Activated CD4-positive, alpha-beta T cell treated with anti-CD3 and anti-CD28 coated beads, Interleukin-2, amount 10 ng/mL, durations not matched to agents 24 days and 14 days (primary cell): ENCODE results near the gene SLC5A3. TPM values are rescaled to one million over a fixed set of nuclear protein-coding genes. Genes with fewer than 3 reads are reported as not detected.
A peak's percentile ranks its signal among the peaks of the same experiment; 100 is the strongest.

ENCODE experiments used
- DNase-seq: peaks from one replicate; pipeline ENCODE4 v3.0.0; 2022
- H3K27ac Mint-ChIP-seq: one replicate; pipeline ENCODE4 v1.8.0; 2022; ENCODE audit warnings: mild to moderate bottlenecking, mixed read lengths
- H3K27me3 Mint-ChIP-seq: one replicate; pipeline ENCODE4 v1.8.0; 2022; ENCODE audit warnings: mixed read lengths
- H3K36me3 Mint-ChIP-seq: one replicate; pipeline ENCODE4 v1.8.0; 2022; ENCODE audit warnings: low read depth, mild to moderate bottlenecking, mixed read lengths
- H3K4me1 Mint-ChIP-seq: one replicate; pipeline ENCODE4 v1.8.0; 2021; ENCODE audit warnings: mixed read lengths
- H3K4me3 Mint-ChIP-seq: one replicate; pipeline ENCODE4 v1.8.0; 2022; ENCODE audit warnings: mild to moderate bottlenecking, moderate library complexity, mixed read lengths
- H3K9me3 Mint-ChIP-seq: one replicate; pipeline ENCODE4 v1.8.0; 2021; ENCODE audit warnings: mixed read lengths
- intact Hi-C: fragments of 100-400 bp; cut with micrococcal nuclease; formaldehyde crosslinking; loops from one replicate; pipeline ENCODE4 v1.15.1; 2023
- total RNA-seq: library from RNA; stranded (reverse); gene quantifications from 2 replicates; pipeline ENCODE4 v1.2.3, GENCODE V29; 2022

Gene SLC5A3
- total RNA-seq, 1 donor from 2014 or later: 55.4 TPM

DNA sequence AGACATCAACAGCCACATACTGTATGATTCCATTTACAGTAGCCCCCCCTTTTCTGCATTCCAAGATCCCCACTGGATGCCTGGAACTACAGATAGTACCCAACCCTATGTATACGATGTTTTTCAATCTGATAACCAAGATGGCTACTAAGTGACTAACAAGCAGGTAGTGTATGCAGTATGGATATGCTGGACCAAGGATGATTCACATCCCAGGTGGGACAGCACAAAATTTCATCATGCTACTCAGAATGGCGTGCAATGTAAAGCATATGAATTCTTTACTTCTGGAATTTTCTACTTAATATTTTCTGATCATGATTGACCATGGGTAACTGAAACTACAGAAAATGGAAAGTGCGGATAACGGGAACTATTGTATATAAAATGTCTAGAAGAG is 30.0 kb upstream of the SLC5A3 start:
- Mint-ChIP-seq H3K4me1 (peaks cover 8% of the 10 kb centered on the region), H3K27me3 (no peaks in the 10 kb centered on the region), H3K36me3 (no peaks in the 10 kb centered on the region), H3K27ac (no peak overlapping the region), H3K4me3 (no peak overlapping the region), H3K9me3 (peaks cover 16% of the 10 kb centered on the region)
- no peak for DNase-seq
- intact Hi-C loops: no loop called here

- no peak overlapping the region for H3K27ac Mint-ChIP-seq
- intact Hi-C loops: no loop called here
- DNase-seq: no peak
- H3K9me3 Mint-ChIP-seq: peaks cover 16% of the 10 kb centered on the region
- no peaks in the 10 kb centered on the region for H3K36me3 Mint-ChIP-seq
- peaks cover 8% of the 10 kb centered on the region for H3K4me1 Mint-ChIP-seq
- H3K4me3 Mint-ChIP-seq: no peak overlapping the region
- no peaks in the 10 kb centered on the region for H3K27me3 Mint-ChIP-seq
Observed at GRCh38 chr21:34046917-34047316, 26.5 kb upstream of the SLC5A3 start.

GRCh38 chr21:34047835-34048234 is 25.5 kb upstream of the SLC5A3 start:
- Mint-ChIP-seq H3K27ac (no peak overlapping the region), H3K27me3 (no peaks in the 10 kb centered on the region), H3K36me3 (no peaks in the 10 kb centered on the region), H3K4me1 (peaks cover 4% of the 10 kb centered on the region), H3K4me3 (no peak overlapping the region), H3K9me3 (peaks cover 12% of the 10 kb centered on the region)
- no peak for DNase-seq
- intact Hi-C loops: no loop called here

- no peak overlapping the region for H3K4me3 Mint-ChIP-seq
- peaks cover 2% of the 10 kb centered on the region for H3K36me3 Mint-ChIP-seq
- H3K27me3 Mint-ChIP-seq: no peaks in the 10 kb centered on the region
- no peak for DNase-seq
- H3K27ac Mint-ChIP-seq: no peak overlapping the region
- no peaks in the 10 kb centered on the region for H3K4me1 Mint-ChIP-seq
- intact Hi-C loops: no loop called here
- H3K9me3 Mint-ChIP-seq: peaks cover 4% of the 10 kb centered on the region
Observed at GRCh38 chr21:34052171-34052570, 21.2 kb upstream of the SLC5A3 start.

- Mint-ChIP-seq H3K4me3 (no peak overlapping the region), H3K36me3 (peaks cover 2% of the 10 kb centered on the region), H3K4me1 (no peaks in the 10 kb centered on the region), H3K9me3 (no peaks in the 10 kb centered on the region), H3K27ac (no peak overlapping the region), H3K27me3 (no peaks in the 10 kb centered on the region)
- intact Hi-C loops: no loop called here
- no peak for DNase-seq
Observed at GRCh38 chr21:34054259-34054658, 19.1 kb upstream of the SLC5A3 start.

- H3K4me1 Mint-ChIP-seq: no peaks in the 10 kb centered on the region
- DNase-seq: no peak
- peaks cover 6% of the 10 kb centered on the region for H3K9me3 Mint-ChIP-seq
- H3K27ac Mint-ChIP-seq: no peak overlapping the region
- intact Hi-C loops: no loop called here
- peaks cover 2% of the 10 kb centered on the region for H3K36me3 Mint-ChIP-seq
- H3K4me3 Mint-ChIP-seq: no peak overlapping the region
- no peaks in the 10 kb centered on the region for H3K27me3 Mint-ChIP-seq
Observed at GRCh38 chr21:34055615-34056014, 17.8 kb upstream of the SLC5A3 start.

- intact Hi-C loops: no loop called here
- Mint-ChIP-seq H3K4me1 (no peaks in the 10 kb centered on the region), H3K36me3 (peaks cover 2% of the 10 kb centered on the region), H3K4me3 (no peak overlapping the region), H3K27ac (no peak overlapping the region), H3K9me3 (peaks cover 34% of the 10 kb centered on the region), H3K27me3 (peaks cover 8% of the 10 kb centered on the region)
- peak; percentile 63 for DNase-seq
Observed at GRCh38 chr21:34061983-34062382, 11.4 kb upstream of the SLC5A3 start.

DNA sequence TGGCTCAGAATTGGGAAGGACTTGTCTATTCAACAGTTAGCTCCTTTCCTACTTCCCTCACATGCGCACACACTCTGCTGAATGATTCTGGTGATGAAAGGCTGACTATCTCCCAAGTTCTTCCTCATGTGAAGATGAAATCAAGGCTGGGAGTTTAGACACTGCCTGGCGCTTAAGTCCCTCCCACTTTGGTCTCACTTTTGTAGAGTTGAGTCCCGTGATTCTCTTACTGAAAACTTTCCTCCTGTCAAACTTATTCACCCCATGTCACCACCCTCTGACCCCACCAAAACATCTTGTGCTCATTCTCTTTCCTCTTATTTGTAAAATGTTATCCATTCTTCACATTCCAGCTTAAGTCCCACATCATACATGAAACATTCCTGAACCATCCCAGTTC is 8.4 kb upstream of the SLC5A3 start:
- Mint-ChIP-seq H3K36me3 (peaks cover 2% of the 10 kb centered on the region), H3K4me3 (no peak overlapping the region), H3K27ac (no peak overlapping the region), H3K9me3 (peaks cover 34% of the 10 kb centered on the region), H3K4me1 (no peaks in the 10 kb centered on the region), H3K27me3 (peaks cover 8% of the 10 kb centered on the region)
- DNase-seq: peak; percentile 42
- intact Hi-C loops: no loop called here

GRCh38 chr21:34071683-34072082 is 1.7 kb upstream of the SLC5A3 start:
- H3K4me3 Mint-ChIP-seq: peak overlapping the region; percentile 80
- peaks cover 26% of the 10 kb centered on the region for H3K36me3 Mint-ChIP-seq
- DNase-seq: peak; percentile 55
- no peaks in the 10 kb centered on the region for H3K27me3 Mint-ChIP-seq
- H3K4me1 Mint-ChIP-seq: peaks cover 26% of the 10 kb centered on the region
- intact Hi-C loops: no loop called here
- H3K9me3 Mint-ChIP-seq: no peaks in the 10 kb centered on the region
- peak overlapping the region; percentile 86 for H3K27ac Mint-ChIP-seq

- peak overlapping the region; percentile 80 for H3K4me3 Mint-ChIP-seq
- H3K9me3 Mint-ChIP-seq: no peaks in the 10 kb centered on the region
- intact Hi-C loops: no loop called here
- no peaks in the 10 kb centered on the region for H3K27me3 Mint-ChIP-seq
- peak; percentile 66 for DNase-seq
- H3K4me1 Mint-ChIP-seq: peaks cover 32% of the 10 kb centered on the region
- peak overlapping the region; percentile 86 for H3K27ac Mint-ChIP-seq
- peaks cover 32% of the 10 kb centered on the region for H3K36me3 Mint-ChIP-seq
Observed at GRCh38 chr21:34072145-34073031, 990 bp upstream of the SLC5A3 start.

DNA sequence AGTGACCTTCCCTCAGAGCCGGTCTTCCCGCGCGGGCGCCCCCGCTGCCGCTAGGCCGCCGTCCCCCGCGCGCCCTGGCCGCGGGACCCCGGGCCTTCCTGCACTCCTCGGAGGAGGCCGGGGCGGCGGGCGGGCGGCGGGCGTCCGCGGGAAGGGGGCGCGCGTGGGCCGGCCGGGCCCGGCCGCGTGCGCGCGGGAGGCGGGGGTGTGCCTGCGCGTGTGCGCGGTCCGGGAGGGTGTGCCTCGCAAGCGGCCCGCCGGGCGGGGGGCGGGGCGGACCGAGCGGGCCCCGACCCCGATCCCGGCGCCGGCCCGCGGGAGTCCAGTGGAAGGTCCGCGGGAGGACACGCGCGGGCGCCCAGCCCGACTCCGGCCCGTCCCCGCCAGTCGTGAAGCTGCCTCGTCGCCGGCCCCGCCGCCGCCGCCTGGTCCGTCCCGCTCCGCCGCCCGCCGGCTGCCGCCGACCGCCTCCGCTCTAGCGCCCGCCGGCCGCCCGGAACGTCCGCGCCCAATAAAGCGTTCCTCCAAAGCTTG is 438 bp downstream of the SLC5A3 start:
- no peaks in the 10 kb centered on the region for H3K27me3 Mint-ChIP-seq
- peak overlapping the region; percentile 96 for H3K4me3 Mint-ChIP-seq
- intact Hi-C loops: loop anchor here (2.0 kb wide), 1 partner anchor 275 kb away; no protein-coding TSS in a partner anchor
- peaks cover 45% of the 10 kb centered on the region for H3K4me1 Mint-ChIP-seq
- H3K27ac Mint-ChIP-seq: peak overlapping the region; percentile 93
- peak; percentile 87 for DNase-seq
- H3K36me3 Mint-ChIP-seq: peaks cover 45% of the 10 kb centered on the region
- no peaks in the 10 kb centered on the region for H3K9me3 Mint-ChIP-seq

GRCh38 chr21:34074283-34075090 is 1.1 kb downstream of the SLC5A3 start:
- peak; percentile 77 for DNase-seq
- Mint-ChIP-seq H3K4me1 (peaks cover 51% of the 10 kb centered on the region), H3K27ac (peak overlapping the region; percentile 93), H3K4me3 (peak overlapping the region; percentile 96), H3K9me3 (no peaks in the 10 kb centered on the region), H3K36me3 (peaks cover 51% of the 10 kb centered on the region), H3K27me3 (no peaks in the 10 kb centered on the region)
- intact Hi-C loops: loop anchor here (1.0 to 5.0 kb wide), 3 partner anchors 42 to 274 kb away; no protein-coding TSS in a partner anchor

DNA sequence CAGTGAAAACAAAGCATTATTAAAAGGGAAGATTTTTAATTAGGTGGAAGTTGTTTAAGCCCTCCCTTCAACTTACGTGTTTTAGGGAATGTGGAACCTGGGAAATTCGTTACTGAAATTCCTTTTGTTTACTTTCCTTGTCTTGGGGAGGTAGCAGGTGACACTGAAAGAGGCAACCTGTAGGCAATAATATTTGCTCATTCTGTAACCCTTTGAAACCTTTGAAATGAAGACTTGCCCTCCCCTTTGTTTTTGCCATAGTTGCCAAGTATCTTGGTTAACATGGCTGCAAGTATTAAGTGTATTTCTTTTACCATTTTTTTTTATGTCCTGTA is 1.7 kb downstream of the SLC5A3 start:
- DNase-seq: peak; percentile 56
- no peaks in the 10 kb centered on the region for H3K27me3 Mint-ChIP-seq
- H3K9me3 Mint-ChIP-seq: no peaks in the 10 kb centered on the region
- intact Hi-C loops: loop anchor here (1.0 to 5.0 kb wide), 3 partner anchors 43 to 274 kb away; no protein-coding TSS in a partner anchor
- peak overlapping the region; percentile 93 for H3K27ac Mint-ChIP-seq
- H3K4me3 Mint-ChIP-seq: peak overlapping the region; percentile 96
- H3K4me1 Mint-ChIP-seq: peaks cover 56% of the 10 kb centered on the region
- H3K36me3 Mint-ChIP-seq: peaks cover 56% of the 10 kb centered on the region
